Liver (tissue), 3 donors: ENCODE results near the gene MIOX.

Source experiments
- CTCF ChIP-seq: fragments of 150-350 bp; IDR thresholded peaks from 2 replicates; pipeline ENCODE4 v1.5.1; 2017; ENCODE audit warnings: improper control_type of control experiment, low read depth, low read length; ENCODE audit not compliant: missing input control
- HNF4A ChIP-seq, 2 donors: conservative IDR thresholded peaks; 2 replicates each; pipeline ENCODE4 v1.6.1; 2016; ENCODE audit warnings: antibody characterized with exemption in 2 of 2, mild to moderate bottlenecking in 2 of 2
- JUND ChIP-seq, 2 donors: IDR thresholded peaks; 2 replicates each; pipeline ENCODE4 v1.6.1; 2016; ENCODE audit warnings: antibody characterized with exemption in 2 of 2
- SP1 ChIP-seq: IDR thresholded peaks from 2 replicates; pipeline ENCODE4 v1.6.1; 2018; ENCODE audit warnings: antibody characterized with exemption, mild to moderate bottlenecking
- TAF1 ChIP-seq: conservative IDR thresholded peaks from 2 replicates; pipeline ENCODE4 v1.6.1; 2016; ENCODE audit warnings: antibody characterized with exemption, mild to moderate bottlenecking
- YY1 ChIP-seq: IDR thresholded peaks from 2 replicates; pipeline ENCODE4 v1.6.1; 2016; ENCODE audit warnings: antibody characterized with exemption, mild to moderate bottlenecking
- TF ChIP-seq, protein P1 (sequence below): IDR thresholded peaks from 2 replicates; pipeline ENCODE4 v1.6.1; 2016; ENCODE audit warnings: antibody characterized with exemption
- TF ChIP-seq, protein P2 (sequence below): IDR thresholded peaks from 2 replicates; pipeline ENCODE4 v1.6.1; 2016; ENCODE audit warnings: antibody characterized with exemption
- TF ChIP-seq, protein P3 (sequence below): IDR thresholded peaks from 2 replicates; pipeline ENCODE4 v1.6.1; 2016; ENCODE audit warnings: antibody characterized with exemption, mild to moderate bottlenecking
- donor health status: healthy.
- donor health status: healthy.

DNA sequence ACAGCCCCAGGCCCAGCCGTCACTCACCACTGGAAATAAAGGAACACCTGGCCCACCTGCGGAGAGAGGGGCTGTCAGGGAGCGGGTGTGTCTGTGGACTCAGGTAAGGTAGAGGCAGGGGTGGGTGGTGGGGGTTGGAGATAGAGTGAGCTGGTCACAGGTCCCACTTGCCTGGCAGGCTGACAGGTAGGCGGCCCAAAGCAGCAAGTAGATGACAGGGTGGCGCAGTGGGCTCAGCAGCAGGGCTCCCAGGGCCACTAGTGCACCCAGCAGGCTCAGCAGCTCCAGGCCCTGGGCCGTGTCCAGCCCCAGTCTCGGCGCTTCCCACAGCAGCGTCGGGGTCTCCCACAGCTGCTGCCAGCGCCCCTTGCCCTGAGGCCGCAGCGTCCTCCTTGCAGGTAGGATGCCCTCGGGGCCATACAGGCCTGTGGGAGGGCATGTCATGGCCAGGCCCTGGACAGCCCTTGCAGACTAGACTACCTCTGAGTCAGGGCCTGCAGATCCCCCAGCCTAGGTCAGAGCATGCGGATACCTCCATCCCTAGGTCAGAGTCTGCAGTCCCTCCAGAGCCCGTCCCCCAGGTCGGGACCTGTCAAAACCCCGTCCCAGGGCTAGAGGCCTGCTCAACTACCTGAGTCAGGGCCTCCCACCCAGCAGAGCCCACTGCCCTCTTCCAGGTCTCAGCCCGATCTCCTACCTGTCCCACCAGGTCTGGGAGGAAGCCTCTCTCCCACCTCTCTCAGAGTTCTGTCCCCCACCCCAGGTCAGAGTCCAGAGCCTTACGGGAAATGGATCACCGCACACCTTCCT, 20.2 kb downstream of the MIOX start:
- TF ChIP-seq JUND (IDR thresholded peaks at IDR 0.05): no peak
- TF ChIP-seq TAF1: no peak
- TF ChIP-seq CTCF: no peak
- TF ChIP-seq, protein P1, sequence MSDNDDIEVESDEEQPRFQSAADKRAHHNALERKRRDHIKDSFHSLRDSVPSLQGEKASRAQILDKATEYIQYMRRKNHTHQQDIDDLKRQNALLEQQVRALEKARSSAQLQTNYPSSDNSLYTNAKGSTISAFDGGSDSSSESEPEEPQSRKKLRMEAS: no peak
- TF ChIP-seq, protein P2, sequence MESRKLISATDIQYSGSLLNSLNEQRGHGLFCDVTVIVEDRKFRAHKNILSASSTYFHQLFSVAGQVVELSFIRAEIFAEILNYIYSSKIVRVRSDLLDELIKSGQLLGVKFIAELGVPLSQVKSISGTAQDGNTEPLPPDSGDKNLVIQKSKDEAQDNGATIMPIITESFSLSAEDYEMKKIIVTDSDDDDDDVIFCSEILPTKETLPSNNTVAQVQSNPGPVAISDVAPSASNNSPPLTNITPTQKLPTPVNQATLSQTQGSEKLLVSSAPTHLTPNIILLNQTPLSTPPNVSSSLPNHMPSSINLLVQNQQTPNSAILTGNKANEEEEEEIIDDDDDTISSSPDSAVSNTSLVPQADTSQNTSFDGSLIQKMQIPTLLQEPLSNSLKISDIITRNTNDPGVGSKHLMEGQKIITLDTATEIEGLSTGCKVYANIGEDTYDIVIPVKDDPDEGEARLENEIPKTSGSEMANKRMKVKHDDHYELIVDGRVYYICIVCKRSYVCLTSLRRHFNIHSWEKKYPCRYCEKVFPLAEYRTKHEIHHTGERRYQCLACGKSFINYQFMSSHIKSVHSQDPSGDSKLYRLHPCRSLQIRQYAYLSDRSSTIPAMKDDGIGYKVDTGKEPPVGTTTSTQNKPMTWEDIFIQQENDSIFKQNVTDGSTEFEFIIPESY: no peak
- TF ChIP-seq, protein P3, sequence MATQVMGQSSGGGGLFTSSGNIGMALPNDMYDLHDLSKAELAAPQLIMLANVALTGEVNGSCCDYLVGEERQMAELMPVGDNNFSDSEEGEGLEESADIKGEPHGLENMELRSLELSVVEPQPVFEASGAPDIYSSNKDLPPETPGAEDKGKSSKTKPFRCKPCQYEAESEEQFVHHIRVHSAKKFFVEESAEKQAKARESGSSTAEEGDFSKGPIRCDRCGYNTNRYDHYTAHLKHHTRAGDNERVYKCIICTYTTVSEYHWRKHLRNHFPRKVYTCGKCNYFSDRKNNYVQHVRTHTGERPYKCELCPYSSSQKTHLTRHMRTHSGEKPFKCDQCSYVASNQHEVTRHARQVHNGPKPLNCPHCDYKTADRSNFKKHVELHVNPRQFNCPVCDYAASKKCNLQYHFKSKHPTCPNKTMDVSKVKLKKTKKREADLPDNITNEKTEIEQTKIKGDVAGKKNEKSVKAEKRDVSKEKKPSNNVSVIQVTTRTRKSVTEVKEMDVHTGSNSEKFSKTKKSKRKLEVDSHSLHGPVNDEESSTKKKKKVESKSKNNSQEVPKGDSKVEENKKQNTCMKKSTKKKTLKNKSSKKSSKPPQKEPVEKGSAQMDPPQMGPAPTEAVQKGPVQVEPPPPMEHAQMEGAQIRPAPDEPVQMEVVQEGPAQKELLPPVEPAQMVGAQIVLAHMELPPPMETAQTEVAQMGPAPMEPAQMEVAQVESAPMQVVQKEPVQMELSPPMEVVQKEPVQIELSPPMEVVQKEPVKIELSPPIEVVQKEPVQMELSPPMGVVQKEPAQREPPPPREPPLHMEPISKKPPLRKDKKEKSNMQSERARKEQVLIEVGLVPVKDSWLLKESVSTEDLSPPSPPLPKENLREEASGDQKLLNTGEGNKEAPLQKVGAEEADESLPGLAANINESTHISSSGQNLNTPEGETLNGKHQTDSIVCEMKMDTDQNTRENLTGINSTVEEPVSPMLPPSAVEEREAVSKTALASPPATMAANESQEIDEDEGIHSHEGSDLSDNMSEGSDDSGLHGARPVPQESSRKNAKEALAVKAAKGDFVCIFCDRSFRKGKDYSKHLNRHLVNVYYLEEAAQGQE: no peak
- TF ChIP-seq HNF4A (conservative IDR thresholded peaks at IDR 0.05): no peak
- no peak for TF ChIP-seq SP1
- no peak for TF ChIP-seq YY1
